GM10266 (cell line): Measurements from ENCODE around the gene CPN1.

ENCODE experiments used
- DNase-seq: peaks from one replicate; pipeline ENCODE4 v3.0.0; 2012; ENCODE audit errors: extremely low spot score
- TF ChIP-seq, protein P1 (sequence below): IDR thresholded peaks from 2 replicates; pipeline ENCODE4 v1.5.1; 2012; ENCODE audit warnings: mild to moderate bottlenecking, low read depth; ENCODE audit not compliant: control insufficient read depth, insufficient read depth; ENCODE audit errors: missing control alignments

CPN1 gene

DNA sequence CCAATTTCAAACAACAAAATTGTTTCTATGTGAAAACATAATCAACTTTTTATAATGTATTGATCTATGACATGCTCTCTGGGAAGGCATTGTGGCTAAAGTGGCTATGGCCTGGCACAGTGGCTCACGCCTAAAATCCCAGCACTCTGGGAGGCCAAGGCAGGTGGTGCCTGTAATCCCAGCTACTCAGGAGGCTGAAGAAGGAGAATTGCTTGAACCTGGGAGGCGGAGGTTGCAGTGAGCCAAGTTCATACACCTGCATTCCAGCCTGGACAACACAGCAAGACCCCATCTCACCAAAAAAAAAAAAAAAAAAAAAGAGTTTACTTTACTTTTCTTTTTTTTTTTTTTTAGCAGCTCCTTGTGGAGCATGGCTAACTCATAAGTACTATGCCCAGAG lies 38.9 kb upstream of the CPN1 start:
- no peak for DNase-seq
- TF ChIP-seq, protein P1, sequence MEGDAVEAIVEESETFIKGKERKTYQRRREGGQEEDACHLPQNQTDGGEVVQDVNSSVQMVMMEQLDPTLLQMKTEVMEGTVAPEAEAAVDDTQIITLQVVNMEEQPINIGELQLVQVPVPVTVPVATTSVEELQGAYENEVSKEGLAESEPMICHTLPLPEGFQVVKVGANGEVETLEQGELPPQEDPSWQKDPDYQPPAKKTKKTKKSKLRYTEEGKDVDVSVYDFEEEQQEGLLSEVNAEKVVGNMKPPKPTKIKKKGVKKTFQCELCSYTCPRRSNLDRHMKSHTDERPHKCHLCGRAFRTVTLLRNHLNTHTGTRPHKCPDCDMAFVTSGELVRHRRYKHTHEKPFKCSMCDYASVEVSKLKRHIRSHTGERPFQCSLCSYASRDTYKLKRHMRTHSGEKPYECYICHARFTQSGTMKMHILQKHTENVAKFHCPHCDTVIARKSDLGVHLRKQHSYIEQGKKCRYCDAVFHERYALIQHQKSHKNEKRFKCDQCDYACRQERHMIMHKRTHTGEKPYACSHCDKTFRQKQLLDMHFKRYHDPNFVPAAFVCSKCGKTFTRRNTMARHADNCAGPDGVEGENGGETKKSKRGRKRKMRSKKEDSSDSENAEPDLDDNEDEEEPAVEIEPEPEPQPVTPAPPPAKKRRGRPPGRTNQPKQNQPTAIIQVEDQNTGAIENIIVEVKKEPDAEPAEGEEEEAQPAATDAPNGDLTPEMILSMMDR: no peak

DNA sequence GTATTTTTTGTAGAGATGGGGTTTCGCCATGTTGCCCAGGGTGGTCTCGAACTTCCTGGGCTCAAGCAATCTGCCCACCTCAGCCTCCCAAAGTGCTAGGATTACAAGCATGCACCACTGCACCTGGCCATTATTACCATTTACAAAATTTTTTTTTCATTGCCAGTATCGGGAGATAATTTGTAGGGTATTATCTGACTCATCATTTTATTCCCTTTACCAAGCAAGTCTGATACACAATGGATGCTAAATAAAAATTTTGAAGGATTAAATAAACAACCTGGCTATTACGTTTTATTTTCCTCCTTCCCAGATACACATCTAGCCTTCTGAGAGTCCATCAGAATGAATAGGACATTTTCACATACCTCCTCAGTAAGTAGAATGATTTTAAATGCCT lies 38.1 kb upstream of the CPN1 start:
- TF ChIP-seq, protein P1: no peak
- no peak for DNase-seq

DNA sequence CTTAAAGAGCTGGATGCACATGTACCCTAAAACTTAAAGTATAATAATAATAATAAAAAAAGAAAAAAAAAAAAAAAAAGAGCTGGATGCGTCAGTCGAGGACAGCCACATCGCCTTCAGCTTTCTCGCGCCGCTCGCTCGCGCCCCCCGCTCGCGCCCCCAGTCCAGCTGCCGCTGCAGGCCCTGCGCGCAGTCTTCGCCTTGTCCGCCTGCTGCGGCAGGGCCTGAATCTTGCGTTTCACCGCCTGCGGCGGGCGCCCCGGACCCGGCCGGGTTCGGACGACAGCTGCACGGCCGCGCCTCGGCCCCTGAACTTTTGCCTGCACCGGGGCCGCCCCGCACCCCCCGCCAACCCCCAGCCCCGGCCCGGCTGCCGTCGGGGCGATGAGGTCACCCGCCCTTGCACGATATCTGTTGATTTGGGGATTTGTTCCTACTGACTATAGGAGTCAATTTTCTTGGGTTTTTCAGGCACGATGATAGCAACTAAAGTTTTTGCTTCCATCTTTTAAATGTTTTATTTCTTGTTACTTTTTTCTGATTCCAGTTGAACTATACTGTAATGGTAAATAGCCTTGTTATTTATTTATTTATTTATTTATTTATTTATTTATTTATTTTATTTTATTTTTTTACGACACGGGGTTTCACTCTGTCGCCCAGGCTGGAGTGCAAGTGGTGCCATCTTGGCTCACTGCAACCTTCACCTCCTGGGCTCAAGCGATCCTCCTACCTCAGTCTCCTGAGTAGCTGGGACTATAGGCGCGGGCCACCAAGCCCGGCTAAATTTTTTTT lies 33.5 kb upstream of the CPN1 start:
- no peak for DNase-seq
- TF ChIP-seq, protein P1: no peak

DNA sequence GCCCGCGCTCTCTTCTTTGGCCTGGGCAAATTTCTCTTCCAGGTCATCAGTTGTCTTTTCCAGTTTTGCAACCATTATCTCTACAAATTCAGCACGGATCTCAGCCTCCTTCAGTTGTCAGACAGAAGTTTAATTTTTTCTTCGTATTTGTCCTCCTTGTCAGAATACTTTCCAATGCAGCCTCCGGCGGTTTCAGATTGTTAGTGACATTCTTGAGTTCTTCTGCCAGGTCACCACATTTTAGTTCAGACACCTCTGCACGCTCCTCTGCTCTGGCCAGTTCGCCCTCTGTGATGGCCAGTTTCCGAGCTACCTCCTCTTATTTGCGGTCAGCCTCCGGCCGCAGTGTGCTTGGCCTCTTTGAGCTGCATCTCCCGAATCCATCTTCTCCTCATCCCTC lies 32.8 kb upstream of the CPN1 start:
- TF ChIP-seq, protein P1: no peak

DNA sequence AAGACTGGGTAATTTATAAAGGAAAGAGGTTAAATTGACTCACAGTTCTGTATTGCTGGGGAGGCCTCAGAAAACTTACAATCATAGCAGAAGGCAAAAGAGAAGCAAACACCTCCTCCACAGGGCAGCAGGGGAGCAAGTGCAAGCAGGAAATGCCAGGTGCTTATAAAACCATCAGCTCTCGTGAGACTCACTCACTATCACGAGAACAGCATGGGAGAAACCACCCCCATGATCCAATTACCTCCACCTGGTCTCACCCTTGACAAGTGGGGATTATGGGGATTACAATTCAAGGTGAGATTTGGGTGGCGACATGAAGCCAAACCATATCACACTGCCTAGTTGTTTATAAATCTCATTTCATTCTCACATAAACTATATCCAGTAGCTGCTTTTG lies 28.0 kb upstream of the CPN1 start:
- DNase-seq: no peak
- TF ChIP-seq, protein P1: no peak

More for the DNA sequence above, 32.8 kb upstream of the CPN1 start:
- DNase-seq: no peak

DNA sequence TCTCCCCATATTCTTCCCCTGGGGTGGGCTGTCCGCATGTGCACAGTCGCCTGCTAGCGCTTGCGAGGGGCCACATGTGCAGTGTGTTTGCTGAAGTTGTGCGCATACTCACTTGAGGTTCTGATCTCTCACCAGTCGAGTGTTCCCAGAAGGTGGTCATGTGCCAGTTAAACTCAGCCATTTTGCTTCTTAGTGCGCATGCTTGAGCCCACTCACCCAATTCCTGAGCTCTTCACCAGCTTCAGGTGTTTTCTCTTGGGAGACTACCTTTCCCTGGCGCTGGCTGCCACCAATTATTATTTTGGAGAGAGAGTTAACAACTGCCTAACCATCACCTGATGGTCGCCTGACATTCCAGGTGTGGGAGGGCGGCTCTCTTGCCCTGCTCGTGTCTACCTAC lies 25.2 kb upstream of the CPN1 start:
- TF ChIP-seq, protein P1: no peak
- DNase-seq: no peak

DNA sequence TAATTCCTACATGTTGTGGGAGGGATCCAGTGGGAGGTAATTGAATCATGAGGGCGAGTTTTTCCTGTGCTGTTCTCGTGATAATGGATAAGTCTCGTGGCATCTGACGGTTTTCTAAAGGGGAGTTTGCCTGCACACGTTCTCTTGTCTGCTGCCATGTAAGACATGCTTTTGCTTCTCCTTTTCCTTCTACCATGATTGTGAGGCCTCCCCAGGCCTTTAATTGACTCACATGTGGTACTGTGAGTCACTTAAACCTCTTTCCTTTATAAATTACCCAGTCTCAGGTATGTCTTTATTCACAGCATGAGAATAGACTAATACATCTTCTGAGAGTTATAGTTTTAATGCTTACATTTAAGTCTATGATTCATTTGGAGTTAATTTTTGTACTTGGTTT lies 22.6 kb upstream of the CPN1 start:
- no peak for DNase-seq
- TF ChIP-seq, protein P1: no peak
